ENCODE data around the gene NDOR1.

The NDOR1 gene

GRCh38 chr9:137205126-137206069 is at the start of gene NDOR1, which contains the start of gene TMEM203:
NDOR1 (plus strand) TSS chr9:137205700; CDS start chr9:137205778, 78 bp downstream.
TMEM203 (minus strand) TSS chr9:137205648; CDS start chr9:137205414, 234 bp downstream.
- ATAC-seq = peak; percentile 45 to 61

GRCh38 chr9:137156567-137157375 is 48.7 kb upstream of the NDOR1 start:
- ATAC-seq = peak; percentile 58 to 70

GRCh38 chr9:137157618-137158415 is 47.7 kb upstream of the NDOR1 start:
- no peak for ATAC-seq

GRCh38 chr9:137158625-137159024 is 46.9 kb upstream of the NDOR1 start:
- no peak for ATAC-seq

- ATAC-seq = no peak
These were observed 46.1 kb upstream of the NDOR1 start for GRCh38 chr9:137159105-137160053.

- ATAC-seq = no peak
These were observed 45.5 kb upstream of the NDOR1 start for GRCh38 chr9:137160054-137160425.

- no peak for ATAC-seq
These were observed 44.6 kb upstream of the NDOR1 start for GRCh38 chr9:137160716-137161557.

- no peak for ATAC-seq
These were observed 43.7 kb upstream of the NDOR1 start for GRCh38 chr9:137161558-137162486.

- no peak for ATAC-seq
These were observed 42.8 kb upstream of the NDOR1 start for GRCh38 chr9:137162505-137163364.

GRCh38 chr9:137163365-137163715 is 42.2 kb upstream of the NDOR1 start:
- no peak for ATAC-seq

GRCh38 chr9:137163805-137164204 is 41.7 kb upstream of the NDOR1 start:
- no peak for ATAC-seq

- ATAC-seq = no peak
These were observed 40.9 kb upstream of the NDOR1 start for GRCh38 chr9:137164370-137165249.

- ATAC-seq = no peak
These were observed 40.2 kb upstream of the NDOR1 start for GRCh38 chr9:137165250-137165836.

- no peak for ATAC-seq
These were observed 38.9 kb upstream of the NDOR1 start for GRCh38 chr9:137166380-137167229.

- no peak for ATAC-seq
These were observed 38.2 kb upstream of the NDOR1 start for GRCh38 chr9:137167277-137167746.
